Measurements from ENCODE around the gene SMR3B. TPM values are rescaled to one million over a fixed set of nuclear protein-coding genes. Genes with fewer than 3 reads are reported as not detected.

Gene SMR3B
- polyA plus RNA-seq, 1 of the 3 experiments (the other 2 are of a cell fraction), result not detected

DNA sequence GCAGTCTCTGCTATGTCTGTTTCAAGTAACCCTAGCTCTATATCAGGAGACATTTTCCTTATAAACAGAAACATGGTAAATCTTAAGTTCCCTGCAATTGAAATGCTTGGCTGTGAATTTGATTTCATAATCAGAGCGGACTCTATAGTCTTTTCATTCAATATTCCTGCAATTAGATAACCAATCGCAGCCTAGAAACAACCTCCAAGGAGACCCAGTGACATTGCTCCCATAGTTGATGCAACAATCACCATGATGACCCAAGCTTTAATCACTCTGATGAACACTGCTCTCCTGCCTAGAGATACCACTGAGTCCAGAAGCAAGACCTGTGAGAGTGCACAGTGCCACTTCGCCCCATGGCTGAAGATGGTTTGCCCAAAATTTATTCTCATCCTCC is 48.2 kb upstream of the SMR3B start, which contains the start of gene CABS1:
CABS1 (plus strand) TSS at position 301 of the 400 bp plus-strand sequence; CDS start at position 360, 59 bp downstream.
- no peak within 1 kb of the TSS for H3K9ac ChIP-seq
- ChIA-PET POLR2A (no interaction called here), CTCF (no interaction called here)
- no peak within 1 kb of the TSS for H2AFZ ChIP-seq (ENCODE audit: low read depth)
- H3F3A ChIP-seq (replicated peaks; ENCODE audit: insufficient read depth), result no peaks in the 10 kb centered on the region
- no peak within 1 kb of the TSS for H3K27ac ChIP-seq (ENCODE audit: low read depth in 2 of 2, low read length in 1 of 2)
- H3K4me1 ChIP-seq (ENCODE audit: control insufficient read depth in 1 of 2, insufficient read depth in 2 of 2, low read depth in 1 of 2, low read length in 1 of 2), result no peaks in the 10 kb centered on the region
- no peaks in the 10 kb centered on the region for H3K79me2 ChIP-seq (ENCODE audit: insufficient read depth)
- no peak for DNase-seq
- no peaks in the 10 kb centered on the region for H3K36me3 ChIP-seq (replicated peaks in 1 of 2; ENCODE audit: control insufficient read depth in 1 of 2, insufficient read depth in 2 of 2, low read length in 1 of 2)
- H3K4me3 ChIP-seq (ENCODE audit: low read depth in 2 of 2, low read length in 1 of 2), result no peak within 1 kb of the TSS
- H3K9me3 ChIP-seq, result no peaks in the 10 kb centered on the region
- TF ChIP-seq, protein P1, sequence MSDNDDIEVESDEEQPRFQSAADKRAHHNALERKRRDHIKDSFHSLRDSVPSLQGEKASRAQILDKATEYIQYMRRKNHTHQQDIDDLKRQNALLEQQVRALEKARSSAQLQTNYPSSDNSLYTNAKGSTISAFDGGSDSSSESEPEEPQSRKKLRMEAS (IDR thresholded peaks at IDR 0.05; ENCODE audit: low read depth), result no peak
- TF ChIP-seq, protein P2, sequence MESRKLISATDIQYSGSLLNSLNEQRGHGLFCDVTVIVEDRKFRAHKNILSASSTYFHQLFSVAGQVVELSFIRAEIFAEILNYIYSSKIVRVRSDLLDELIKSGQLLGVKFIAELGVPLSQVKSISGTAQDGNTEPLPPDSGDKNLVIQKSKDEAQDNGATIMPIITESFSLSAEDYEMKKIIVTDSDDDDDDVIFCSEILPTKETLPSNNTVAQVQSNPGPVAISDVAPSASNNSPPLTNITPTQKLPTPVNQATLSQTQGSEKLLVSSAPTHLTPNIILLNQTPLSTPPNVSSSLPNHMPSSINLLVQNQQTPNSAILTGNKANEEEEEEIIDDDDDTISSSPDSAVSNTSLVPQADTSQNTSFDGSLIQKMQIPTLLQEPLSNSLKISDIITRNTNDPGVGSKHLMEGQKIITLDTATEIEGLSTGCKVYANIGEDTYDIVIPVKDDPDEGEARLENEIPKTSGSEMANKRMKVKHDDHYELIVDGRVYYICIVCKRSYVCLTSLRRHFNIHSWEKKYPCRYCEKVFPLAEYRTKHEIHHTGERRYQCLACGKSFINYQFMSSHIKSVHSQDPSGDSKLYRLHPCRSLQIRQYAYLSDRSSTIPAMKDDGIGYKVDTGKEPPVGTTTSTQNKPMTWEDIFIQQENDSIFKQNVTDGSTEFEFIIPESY (IDR thresholded peaks at IDR 0.05; ENCODE audit: borderline replicate concordance, low read depth), result no peak
- TF ChIP-seq, protein P3, sequence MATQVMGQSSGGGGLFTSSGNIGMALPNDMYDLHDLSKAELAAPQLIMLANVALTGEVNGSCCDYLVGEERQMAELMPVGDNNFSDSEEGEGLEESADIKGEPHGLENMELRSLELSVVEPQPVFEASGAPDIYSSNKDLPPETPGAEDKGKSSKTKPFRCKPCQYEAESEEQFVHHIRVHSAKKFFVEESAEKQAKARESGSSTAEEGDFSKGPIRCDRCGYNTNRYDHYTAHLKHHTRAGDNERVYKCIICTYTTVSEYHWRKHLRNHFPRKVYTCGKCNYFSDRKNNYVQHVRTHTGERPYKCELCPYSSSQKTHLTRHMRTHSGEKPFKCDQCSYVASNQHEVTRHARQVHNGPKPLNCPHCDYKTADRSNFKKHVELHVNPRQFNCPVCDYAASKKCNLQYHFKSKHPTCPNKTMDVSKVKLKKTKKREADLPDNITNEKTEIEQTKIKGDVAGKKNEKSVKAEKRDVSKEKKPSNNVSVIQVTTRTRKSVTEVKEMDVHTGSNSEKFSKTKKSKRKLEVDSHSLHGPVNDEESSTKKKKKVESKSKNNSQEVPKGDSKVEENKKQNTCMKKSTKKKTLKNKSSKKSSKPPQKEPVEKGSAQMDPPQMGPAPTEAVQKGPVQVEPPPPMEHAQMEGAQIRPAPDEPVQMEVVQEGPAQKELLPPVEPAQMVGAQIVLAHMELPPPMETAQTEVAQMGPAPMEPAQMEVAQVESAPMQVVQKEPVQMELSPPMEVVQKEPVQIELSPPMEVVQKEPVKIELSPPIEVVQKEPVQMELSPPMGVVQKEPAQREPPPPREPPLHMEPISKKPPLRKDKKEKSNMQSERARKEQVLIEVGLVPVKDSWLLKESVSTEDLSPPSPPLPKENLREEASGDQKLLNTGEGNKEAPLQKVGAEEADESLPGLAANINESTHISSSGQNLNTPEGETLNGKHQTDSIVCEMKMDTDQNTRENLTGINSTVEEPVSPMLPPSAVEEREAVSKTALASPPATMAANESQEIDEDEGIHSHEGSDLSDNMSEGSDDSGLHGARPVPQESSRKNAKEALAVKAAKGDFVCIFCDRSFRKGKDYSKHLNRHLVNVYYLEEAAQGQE (IDR thresholded peaks at IDR 0.05; ENCODE audit: low read depth, low read length), result no peak
- TF ChIP-seq SIN3A (IDR thresholded peaks at IDR 0.05; ENCODE audit: borderline replicate concordance, low read depth, low read length), result no peak
- TF ChIP-seq EP300 (IDR thresholded peaks at IDR 0.05; ENCODE audit: borderline replicate concordance in 1 of 2, low read depth in 1 of 2, low read length in 1 of 2), result no peak
- no peak for TF ChIP-seq ELF1 (IDR thresholded peaks at IDR 0.05)
- no peak for TF ChIP-seq EZH2phosphoT487 (IDR thresholded peaks at IDR 0.05; ENCODE audit: borderline replicate concordance, low read depth)
- no peaks in the 10 kb centered on the region for H3K9me2 ChIP-seq
- H4K20me1 ChIP-seq (ENCODE audit: insufficient read depth), result no peaks in the 10 kb centered on the region
- H3K4me2 ChIP-seq, result no peak within 1 kb of the TSS
- WGBS (ENCODE audit: low lambda C conversion rate), result 17% methylated on average over 3 of the region's 3 CpGs
- H3K27me3 ChIP-seq (ENCODE audit: insufficient read depth), result no peaks in the 10 kb centered on the region

DNA sequence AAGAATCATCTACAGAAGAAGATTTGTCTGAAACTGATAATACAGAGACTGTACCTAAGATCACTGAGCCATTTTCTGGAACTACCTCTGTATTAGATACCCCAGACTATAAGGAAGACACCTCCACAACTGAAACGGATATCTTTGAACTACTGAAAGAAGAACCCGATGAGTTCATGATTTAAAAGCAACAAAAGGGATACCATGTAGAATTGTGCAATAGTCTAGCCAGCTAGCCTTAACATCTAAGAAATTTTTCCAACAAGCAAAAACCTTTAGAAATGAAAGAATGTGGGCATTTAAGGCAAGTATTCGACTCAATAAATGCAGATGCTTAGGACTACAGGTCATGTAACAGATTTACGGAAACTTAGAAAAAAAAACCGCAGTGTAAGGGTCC is 46.9 kb upstream of the SMR3B start:
- Histone ChIP-seq H2AFZ (ENCODE audit: low read depth) (no peak overlapping the region), H3F3A (replicated peaks; ENCODE audit: insufficient read depth) (no peaks in the 10 kb centered on the region), H3K9me2 (no peaks in the 10 kb centered on the region), H3K9ac (no peak overlapping the region), H3K27me3 (ENCODE audit: insufficient read depth) (no peaks in the 10 kb centered on the region), H3K79me2 (ENCODE audit: insufficient read depth) (no peaks in the 10 kb centered on the region), H4K20me1 (ENCODE audit: insufficient read depth) (no peaks in the 10 kb centered on the region), H3K36me3 (replicated peaks in 1 of 2; ENCODE audit: control insufficient read depth in 1 of 2, insufficient read depth in 2 of 2, low read length in 1 of 2) (no peaks in the 10 kb centered on the region), H3K9me3 (no peaks in the 10 kb centered on the region), H3K4me2 (no peak overlapping the region), H3K4me3 (ENCODE audit: low read depth in 2 of 2, low read length in 1 of 2) (no peak overlapping the region), H3K4me1 (ENCODE audit: control insufficient read depth in 1 of 2, insufficient read depth in 2 of 2, low read depth in 1 of 2, low read length in 1 of 2) (no peaks in the 10 kb centered on the region), H3K27ac (ENCODE audit: low read depth in 2 of 2, low read length in 1 of 2) (no peak overlapping the region)
- TF ChIP-seq TAF1 (IDR thresholded peaks at IDR 0.05; ENCODE audit: borderline replicate concordance, low read depth, low read length) (no peak), RXRA (IDR thresholded peaks at IDR 0.05; ENCODE audit: borderline replicate concordance, low read depth) (no peak), NRF1 (IDR thresholded peaks at IDR 0.05; ENCODE audit: low read depth, low read length) (no peak), GABPA (IDR thresholded peaks at IDR 0.05; ENCODE audit: low read depth) (no peak), GATA2 (CRISPR knock-in tag; IDR thresholded peaks at IDR 0.05) (no peak), POLR2AphosphoS5 (IDR thresholded peaks at IDR 0.05; ENCODE audit: low read depth, low read length) (no peak), JUND (IDR thresholded peaks at IDR 0.05) (no peak), RCOR1 (IDR thresholded peaks at IDR 0.05; ENCODE audit: low read length) (no peak), SIN3A (IDR thresholded peaks at IDR 0.05; ENCODE audit: borderline replicate concordance, low read depth, low read length) (no peak)
- TF ChIP-seq, protein P4, sequence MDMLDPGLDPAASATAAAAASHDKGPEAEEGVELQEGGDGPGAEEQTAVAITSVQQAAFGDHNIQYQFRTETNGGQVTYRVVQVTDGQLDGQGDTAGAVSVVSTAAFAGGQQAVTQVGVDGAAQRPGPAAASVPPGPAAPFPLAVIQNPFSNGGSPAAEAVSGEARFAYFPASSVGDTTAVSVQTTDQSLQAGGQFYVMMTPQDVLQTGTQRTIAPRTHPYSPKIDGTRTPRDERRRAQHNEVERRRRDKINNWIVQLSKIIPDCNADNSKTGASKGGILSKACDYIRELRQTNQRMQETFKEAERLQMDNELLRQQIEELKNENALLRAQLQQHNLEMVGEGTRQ (IDR thresholded peaks at IDR 0.05; ENCODE audit: borderline replicate concordance, low read depth, low read length), result no peak
- TF ChIP-seq, protein P1 (IDR thresholded peaks at IDR 0.05; ENCODE audit: low read depth), result no peak
- TF ChIP-seq, protein P5, sequence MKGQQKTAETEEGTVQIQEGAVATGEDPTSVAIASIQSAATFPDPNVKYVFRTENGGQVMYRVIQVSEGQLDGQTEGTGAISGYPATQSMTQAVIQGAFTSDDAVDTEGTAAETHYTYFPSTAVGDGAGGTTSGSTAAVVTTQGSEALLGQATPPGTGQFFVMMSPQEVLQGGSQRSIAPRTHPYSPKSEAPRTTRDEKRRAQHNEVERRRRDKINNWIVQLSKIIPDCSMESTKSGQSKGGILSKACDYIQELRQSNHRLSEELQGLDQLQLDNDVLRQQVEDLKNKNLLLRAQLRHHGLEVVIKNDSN (IDR thresholded peaks at IDR 0.05; ENCODE audit: borderline replicate concordance, low read depth), result no peak
- DNase-seq, result no peak
- WGBS (ENCODE audit: low lambda C conversion rate), result 16% methylated on average over 5 of the region's 5 CpGs
- POLR2A ChIA-PET, result no interaction called here
- CTCF ChIA-PET, result no interaction called here

Measured in SK-N-SH (cell line).